ENCODE results near the gene TOX2.

DNA sequence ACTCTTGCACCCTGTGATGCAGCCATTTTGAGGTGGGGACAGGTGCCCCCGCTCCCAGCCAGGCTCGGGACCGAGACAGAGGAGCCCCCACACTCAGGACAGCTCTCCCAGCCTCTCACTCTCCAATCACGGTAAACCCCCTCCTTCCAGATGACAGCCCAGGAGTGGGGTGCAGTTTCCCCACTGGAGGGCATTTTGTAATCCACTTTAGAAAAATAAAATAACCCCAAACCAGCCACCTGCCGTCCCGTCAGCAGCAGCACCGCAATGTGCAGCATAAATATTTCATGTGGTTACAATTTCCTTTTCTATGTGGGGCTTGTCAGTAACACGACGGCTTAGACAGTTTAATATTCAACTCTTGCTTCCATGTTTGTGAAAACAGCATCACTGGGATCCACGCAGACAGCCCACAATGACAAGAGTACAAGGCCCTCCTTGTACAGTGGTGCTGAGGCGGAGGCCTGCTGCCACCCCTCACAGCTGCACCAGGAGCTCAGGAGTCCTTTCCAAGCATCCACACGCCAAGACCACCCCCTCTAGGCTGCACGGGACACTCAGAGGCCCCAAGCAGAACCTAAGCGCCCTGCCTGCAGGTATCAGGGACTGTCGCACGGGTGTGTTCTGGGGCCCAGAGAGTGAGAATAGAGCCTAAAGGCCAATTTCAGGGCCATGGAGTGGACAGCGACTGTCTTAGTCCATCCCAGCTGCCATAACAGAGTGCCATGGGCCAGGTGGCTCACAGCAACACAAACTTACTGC, 155.7 kb downstream of the TOX2 start:
- TF ChIP-seq, protein P1, sequence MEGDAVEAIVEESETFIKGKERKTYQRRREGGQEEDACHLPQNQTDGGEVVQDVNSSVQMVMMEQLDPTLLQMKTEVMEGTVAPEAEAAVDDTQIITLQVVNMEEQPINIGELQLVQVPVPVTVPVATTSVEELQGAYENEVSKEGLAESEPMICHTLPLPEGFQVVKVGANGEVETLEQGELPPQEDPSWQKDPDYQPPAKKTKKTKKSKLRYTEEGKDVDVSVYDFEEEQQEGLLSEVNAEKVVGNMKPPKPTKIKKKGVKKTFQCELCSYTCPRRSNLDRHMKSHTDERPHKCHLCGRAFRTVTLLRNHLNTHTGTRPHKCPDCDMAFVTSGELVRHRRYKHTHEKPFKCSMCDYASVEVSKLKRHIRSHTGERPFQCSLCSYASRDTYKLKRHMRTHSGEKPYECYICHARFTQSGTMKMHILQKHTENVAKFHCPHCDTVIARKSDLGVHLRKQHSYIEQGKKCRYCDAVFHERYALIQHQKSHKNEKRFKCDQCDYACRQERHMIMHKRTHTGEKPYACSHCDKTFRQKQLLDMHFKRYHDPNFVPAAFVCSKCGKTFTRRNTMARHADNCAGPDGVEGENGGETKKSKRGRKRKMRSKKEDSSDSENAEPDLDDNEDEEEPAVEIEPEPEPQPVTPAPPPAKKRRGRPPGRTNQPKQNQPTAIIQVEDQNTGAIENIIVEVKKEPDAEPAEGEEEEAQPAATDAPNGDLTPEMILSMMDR (conservative IDR thresholded peaks at IDR 0.05 in 1 of 2, IDR thresholded peaks at IDR 0.05 in 1 of 2; ENCODE audit: extremely low read depth in 1 of 2, insufficient read depth in 1 of 2, low read depth in 1 of 2, low read length in 2 of 2) = no peak
- TF ChIP-seq EZH2 (IDR thresholded peaks at IDR 0.05; ENCODE audit: borderline replicate concordance, low read length) = no peak

Data from mammary epithelial cell (primary cell).